IMR-90 (cell line): ENCODE results near the gene ALDH1A1. TPM values are rescaled to one million over a fixed set of nuclear protein-coding genes. Genes with fewer than 3 reads are reported as not detected.

Experiments
- ATAC-seq: fragments of 200-7000 bp; cut with Tn5 transposase; 2 replicates; pipeline ENCODE4 v1.9.1; 2020; ENCODE audit warnings: low read depth, mild to moderate bottlenecking, moderate library complexity
- BruUV-seq: library from RNA; stranded (reverse); fragments of 400-500 nt; replicated peaks from 2 replicates; lab custom pipeline; 2021; lab: Mats Ljungman, UMichigan
- CTCF ChIA-PET: fragments of 300-600 bp; formaldehyde crosslinking; extraction: SDS; loops from one replicate; lab custom pipeline; 2021; ENCODE audit warnings: antibody characterized with exemption; lab: Yijun Ruan, JAX
- POLR2A ChIA-PET: fragments of 300-600 bp; sonication (Branson Sonifier 250); formaldehyde crosslinking; loops from one replicate; lab custom pipeline; 2022; ENCODE audit warnings: antibody characterized with exemption; ENCODE audit not compliant: unreplicated experiment; lab: Charles Lee
- DNase-seq: peaks from one replicate; pipeline ENCODE4 v3.0.0; 2013
- H2AFZ ChIP-seq: replicated peaks from 2 replicates; pipeline ENCODE3; 2013; ENCODE audit warnings: low read length, mild to moderate bottlenecking; ENCODE audit not compliant: poor library complexity
- H2AK5ac ChIP-seq: 2 replicates; pipeline ENCODE4 v1.6.1; 2013; ENCODE audit warnings: low read depth, low read length, inconsistent platforms
- H2AK9ac ChIP-seq: replicated peaks from 2 replicates; pipeline ENCODE3; 2013; ENCODE audit warnings: mild to moderate bottlenecking, low read depth, low read length, moderate library complexity; ENCODE audit not compliant: poor library complexity
- H2BK120ac ChIP-seq: 2 replicates; pipeline ENCODE4 v1.6.1; 2013; ENCODE audit warnings: low read depth, low read length, inconsistent platforms
- H2BK15ac ChIP-seq: 3 replicates; pipeline ENCODE4 v1.6.1; 2013; ENCODE audit warnings: low read depth, low read length, inconsistent platforms
- H2BK20ac ChIP-seq: 2 replicates; pipeline ENCODE4 v1.6.1; 2013; ENCODE audit warnings: low read depth, mild to moderate bottlenecking, inconsistent platforms, low read length, moderate library complexity
- H2BK5ac ChIP-seq: 2 replicates; pipeline ENCODE4 v1.6.1; 2013; ENCODE audit warnings: mild to moderate bottlenecking, low read depth, low read length, inconsistent platforms; ENCODE audit not compliant: poor library complexity, severe bottlenecking
- H3K14ac ChIP-seq: replicated peaks from 2 replicates; pipeline ENCODE4 v1.6.1; 2013; ENCODE audit warnings: low read depth, low read length, inconsistent platforms
- H3K18ac ChIP-seq: 2 replicates; pipeline ENCODE4 v1.6.1; 2013; ENCODE audit warnings: low read depth, low read length, control low read depth
- H3K23ac ChIP-seq: 2 replicates; pipeline ENCODE4 v1.6.1; 2013; ENCODE audit warnings: low read depth, low read length, inconsistent platforms
- H3K27ac ChIP-seq: 2 replicates; pipeline ENCODE4 v1.5.1; 2013; ENCODE audit warnings: mild to moderate bottlenecking, control low read depth, low read length; ENCODE audit not compliant: insufficient read depth
- H3K27me3 ChIP-seq: 2 replicates; pipeline ENCODE4 v1.6.1; 2013; ENCODE audit warnings: low read length; ENCODE audit not compliant: control insufficient read depth, insufficient read depth
- H3K36me3 ChIP-seq: 2 replicates; pipeline ENCODE4 v1.6.1; 2013; ENCODE audit warnings: low read length, mixed read lengths; ENCODE audit not compliant: control insufficient read depth, insufficient read depth
- H3K4ac ChIP-seq: 2 replicates; pipeline ENCODE4 v1.6.1; 2013; ENCODE audit warnings: low read depth, low read length, inconsistent platforms
- H3K4me1 ChIP-seq: 2 replicates; pipeline ENCODE4 v1.6.1; 2013; ENCODE audit warnings: low read length, mixed read lengths; ENCODE audit not compliant: control insufficient read depth, insufficient read depth
- H3K4me2 ChIP-seq: 2 replicates; pipeline ENCODE4 v1.6.1; 2013; ENCODE audit warnings: low read depth, mild to moderate bottlenecking, control low read depth, low read length, moderate library complexity
- H3K4me3 ChIP-seq: 2 replicates; pipeline ENCODE4 v1.5.1; 2013; ENCODE audit warnings: low read depth, mild to moderate bottlenecking, control low read depth, low read length, moderate library complexity; ENCODE audit not compliant: insufficient read depth
- H3K56ac ChIP-seq: 2 replicates; pipeline ENCODE4 v1.6.1; 2013; ENCODE audit warnings: low read length, inconsistent platforms; ENCODE audit not compliant: insufficient read depth; ENCODE audit errors: extremely low read depth
- H3K79me1 ChIP-seq, 2 experiments: 2 replicates each; pipeline ENCODE4 v1.6.1; 2013; ENCODE audit warnings: low read length in 2 of 2, inconsistent platforms in 1 of 2, low read depth in 1 of 2
- H3K9ac ChIP-seq: 2 replicates; pipeline ENCODE4 v1.6.1; 2013; ENCODE audit warnings: low read depth, low read length, control low read depth
- H3K9me1 ChIP-seq: 2 replicates; pipeline ENCODE4 v1.6.1; 2013; ENCODE audit warnings: low read length, inconsistent platforms; ENCODE audit not compliant: insufficient read depth
- H3K9me3 ChIP-seq: 2 replicates; pipeline ENCODE4 v1.6.1; 2013; ENCODE audit warnings: low read length; ENCODE audit not compliant: control insufficient read depth, insufficient read depth
- H4K20me1 ChIP-seq: 2 replicates; pipeline ENCODE4 v1.6.1; 2013; ENCODE audit warnings: low read length, inconsistent platforms; ENCODE audit not compliant: insufficient read depth
- H4K5ac ChIP-seq: 2 replicates; pipeline ENCODE4 v1.6.1; 2013; ENCODE audit warnings: mild to moderate bottlenecking, low read depth, low read length, control low read depth
- H4K8ac ChIP-seq, 2 experiments: 2 replicates each; pipeline ENCODE4 v1.6.1; 2013; ENCODE audit warnings: low read depth in 2 of 2, low read length in 2 of 2, control low read depth in 1 of 2, inconsistent platforms in 1 of 2
- H4K91ac ChIP-seq: 2 replicates; pipeline ENCODE4 v1.6.1; 2013; ENCODE audit warnings: low read depth, low read length, inconsistent platforms; ENCODE audit not compliant: insufficient read depth
- BHLHE40 ChIP-seq: fragments of 150-350 bp; IDR thresholded peaks from 2 replicates; pipeline ENCODE4 v1.6.1; 2016; ENCODE audit warnings: mild to moderate bottlenecking, low read depth, low read length
- CEBPB ChIP-seq: IDR thresholded peaks from 2 replicates; pipeline ENCODE4 v1.6.1; 2012; ENCODE audit warnings: low read depth, low read length, improper control_type of control experiment
- CHD1 ChIP-seq: IDR thresholded peaks from 2 replicates; pipeline ENCODE4 v1.6.1; 2012; ENCODE audit warnings: low read depth, low read length, improper control_type of control experiment
- CTCF ChIP-seq: conservative IDR thresholded peaks from 2 replicates; pipeline ENCODE4 v1.5.1; 2012; ENCODE audit warnings: mild to moderate bottlenecking, low read depth, low read length, improper control_type of control experiment
- FOS ChIP-seq: fragments of 150-350 bp; IDR thresholded peaks from 2 replicates; pipeline ENCODE4 v1.6.1; 2016; ENCODE audit warnings: low read depth, low read length
- MAFK ChIP-seq: IDR thresholded peaks from 2 replicates; pipeline ENCODE4 v1.6.1; 2012; ENCODE audit warnings: low read depth, low read length, improper control_type of control experiment
- MAZ ChIP-seq: IDR thresholded peaks from 2 replicates; pipeline ENCODE4 v1.6.1; 2012; ENCODE audit warnings: low read depth, mild to moderate bottlenecking, low read length, improper control_type of control experiment, moderate library complexity, borderline replicate concordance
- MXI1 ChIP-seq: IDR thresholded peaks from 2 replicates; pipeline ENCODE4 v1.6.1; 2012; ENCODE audit warnings: low read depth, mild to moderate bottlenecking, low read length, moderate library complexity, borderline replicate concordance
- NFE2L2 ChIP-seq: fragments of 150-350 bp; IDR thresholded peaks from 2 replicates; pipeline ENCODE4 v1.6.1; 2016; ENCODE audit warnings: low read depth, mild to moderate bottlenecking, low read length
- POLR2A ChIP-seq: IDR thresholded peaks from 2 replicates; pipeline ENCODE4 v1.6.1; 2012; ENCODE audit warnings: mild to moderate bottlenecking, low read depth, low read length
- RAD21 ChIP-seq: IDR thresholded peaks from 2 replicates; pipeline ENCODE4 v1.6.1; 2012; ENCODE audit warnings: low read length, improper control_type of control experiment
- RCOR1 ChIP-seq: IDR thresholded peaks from 2 replicates; pipeline ENCODE4 v1.6.1; 2012; ENCODE audit warnings: mild to moderate bottlenecking, low read length, improper control_type of control experiment; ENCODE audit not compliant: insufficient replicate concordance
- RFX5 ChIP-seq: IDR thresholded peaks from 2 replicates; pipeline ENCODE4 v1.8.0; 2012; ENCODE audit warnings: low read depth, mild to moderate bottlenecking, low read length, moderate library complexity
- SMC3 ChIP-seq: fragments of 150-350 bp; IDR thresholded peaks from 2 replicates; pipeline ENCODE4 v1.6.1; 2016; ENCODE audit warnings: low read depth, mild to moderate bottlenecking, antibody characterized with exemption, low read length, moderate library complexity
- USF2 ChIP-seq: fragments of 150-350 bp; IDR thresholded peaks from 2 replicates; pipeline ENCODE4 v1.6.1; 2017; ENCODE audit warnings: mild to moderate bottlenecking, antibody characterized with exemption, low read length, low read depth
- WGBS, 2 experiments: methylation state at CpG; one replicate each; pipeline versions ENCODE4 v1.1.5 to v1.1.7; 2013; ENCODE audit warnings: missing lambda C conversion rate in 2 of 2; ENCODE audit not compliant: insufficient read length in 1 of 2; ENCODE audit errors: extremely low coverage in 2 of 2; 5-methylcytosine and 5-hydroxymethylcytosine counted together
- dilution Hi-C: fragments of 300-500 bp; cut with HindIII; formaldehyde crosslinking; loops from one replicate; pipeline ENCODE4 v1.14.3; 2018; ENCODE audit warnings: low sequenced_read_pairs; ENCODE audit not compliant: unreplicated experiment
- in situ Hi-C: fragments of 300-500 bp; cut with MboI; formaldehyde crosslinking; loops from 3 replicates; pipeline ENCODE4 v1.14.3; 2019; ENCODE audit warnings: low sequenced_read_pairs, inconsistent platforms, mixed read lengths
- intact Hi-C: fragments of 100-400 bp; cut with micrococcal nuclease; formaldehyde crosslinking; loops from 2 replicates; pipeline ENCODE4 v1.10.0; 2022
- polyA plus RNA-seq, 3 experiments: library from polyadenylated mRNA; depleted of rRNA; stranded (reverse); fragments of >200 nt; gene quantifications; 2 replicates each; pipeline ENCODE4 v1.2.3, GENCODE V29; 2012; ENCODE audit warnings: low replicate concordance in 1 of 3
- total RNA-seq: library from RNA; depleted of rRNA; stranded (reverse); fragments of >200 nt; gene quantifications from 2 replicates; pipeline ENCODE4 v1.2.3, GENCODE V29; 2012

The ALDH1A1 gene
- total and polyA plus RNA-seq, 2 of the 4 experiments (the other 2 are of a cell fraction) = not detected

GRCh38 chr9:72951520-72952380 is 1.1 kb downstream of the ALDH1A1 start:
- H2AK9ac ChIP-seq = no peak overlapping the region
- no peaks in the 10 kb centered on the region for H3K9me3 ChIP-seq
- ChIA-PET CTCF (no interaction called here), POLR2A (no interaction called here)
- no peak overlapping the region for H3K14ac ChIP-seq
- H2AK5ac ChIP-seq = no peak overlapping the region
- dilution Hi-C loops (no loop called here), in situ Hi-C loops (no loop called here), intact Hi-C loops (no loop called here)
- H3K9me1 ChIP-seq = no peaks in the 10 kb centered on the region
- ATAC-seq (no peak), DNase-seq (no peak)
- no peak overlapping the region for H3K18ac ChIP-seq
- no peak overlapping the region for H2AFZ ChIP-seq
- no peaks in the 10 kb centered on the region for H3K4me1 ChIP-seq
- no peak overlapping the region for H3K23ac ChIP-seq
- BruUV-seq = no TSS peak
- H2BK120ac ChIP-seq = no peak overlapping the region
- H3K4me3 ChIP-seq = no peak overlapping the region
- no peak overlapping the region for H2BK15ac ChIP-seq
- H3K27me3 ChIP-seq = no peaks in the 10 kb centered on the region
- no peak overlapping the region for H4K91ac ChIP-seq
- H2BK5ac ChIP-seq = no peak overlapping the region
- H3K4ac ChIP-seq = no peak overlapping the region
- H3K79me1 ChIP-seq = no peaks in the 10 kb centered on the region
- no peak overlapping the region for H3K27ac ChIP-seq
- H4K8ac ChIP-seq = no peak overlapping the region
- H4K20me1 ChIP-seq = no peaks in the 10 kb centered on the region
- H2BK20ac ChIP-seq = no peak overlapping the region
- no peak overlapping the region for H4K5ac ChIP-seq
- 17% methylated on average over 2 of the region's 5 CpGs; no CpG with 5 or more reads in 1 of the 2 experiments for WGBS, 2 experiments
- H3K56ac ChIP-seq = no peak overlapping the region
- no peaks in the 10 kb centered on the region for H3K36me3 ChIP-seq
- H3K9ac ChIP-seq = no peak overlapping the region
- no peak overlapping the region for H3K4me2 ChIP-seq
- TF ChIP-seq RCOR1 = no peak
- no peak for TF ChIP-seq RAD21
- TF ChIP-seq USF2 = no peak
- TF ChIP-seq MAFK = no peak
- TF ChIP-seq POLR2A = no peak
- no peak for TF ChIP-seq CHD1
- no peak for TF ChIP-seq CTCF
- no peak for TF ChIP-seq MAZ
- no peak for TF ChIP-seq BHLHE40
- TF ChIP-seq RFX5 = no peak
- no peak for TF ChIP-seq FOS
- no peak for TF ChIP-seq NFE2L2
- TF ChIP-seq SMC3 = no peak
- TF ChIP-seq CEBPB = no peak
- TF ChIP-seq MXI1 = no peak
